ENCODE data around the gene PRPF40B.

DNA sequence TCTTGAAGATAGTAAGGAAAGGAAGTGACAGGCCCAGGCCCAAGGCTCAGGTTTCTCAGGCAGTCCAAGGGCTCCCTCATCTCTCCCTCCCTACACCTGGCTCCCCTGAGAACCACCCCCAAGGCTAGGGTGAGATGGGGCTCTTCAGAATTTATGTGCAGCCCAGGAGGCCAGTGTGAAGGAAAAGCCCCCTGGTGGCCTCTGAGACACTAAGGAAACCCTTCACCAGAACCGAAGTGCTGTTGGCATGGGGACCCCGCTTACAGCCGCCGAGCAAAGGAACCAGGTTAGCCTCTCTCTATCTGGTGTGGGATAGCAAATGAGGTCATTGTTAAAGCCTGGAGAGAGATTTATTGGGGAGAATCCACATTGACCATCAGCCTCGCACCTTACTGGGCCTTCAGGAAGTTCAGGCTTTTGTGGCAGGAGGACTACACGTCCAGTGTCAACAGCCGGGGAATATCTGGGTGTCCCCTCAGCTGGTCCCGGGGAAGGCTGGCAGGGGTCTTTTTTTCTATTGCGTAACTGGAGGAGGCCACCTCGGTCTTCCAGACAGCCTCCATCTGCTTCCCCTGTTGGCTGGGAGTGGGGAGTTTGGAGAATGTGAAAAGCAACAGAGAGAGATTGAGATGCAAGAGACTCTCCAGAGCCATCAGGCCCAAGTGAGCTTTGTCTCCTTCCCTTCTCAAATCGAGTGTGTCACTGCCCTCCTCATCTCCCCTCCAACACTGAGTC is 36.0 kb upstream of the PRPF40B start:
- TF ChIP-seq, protein P1, sequence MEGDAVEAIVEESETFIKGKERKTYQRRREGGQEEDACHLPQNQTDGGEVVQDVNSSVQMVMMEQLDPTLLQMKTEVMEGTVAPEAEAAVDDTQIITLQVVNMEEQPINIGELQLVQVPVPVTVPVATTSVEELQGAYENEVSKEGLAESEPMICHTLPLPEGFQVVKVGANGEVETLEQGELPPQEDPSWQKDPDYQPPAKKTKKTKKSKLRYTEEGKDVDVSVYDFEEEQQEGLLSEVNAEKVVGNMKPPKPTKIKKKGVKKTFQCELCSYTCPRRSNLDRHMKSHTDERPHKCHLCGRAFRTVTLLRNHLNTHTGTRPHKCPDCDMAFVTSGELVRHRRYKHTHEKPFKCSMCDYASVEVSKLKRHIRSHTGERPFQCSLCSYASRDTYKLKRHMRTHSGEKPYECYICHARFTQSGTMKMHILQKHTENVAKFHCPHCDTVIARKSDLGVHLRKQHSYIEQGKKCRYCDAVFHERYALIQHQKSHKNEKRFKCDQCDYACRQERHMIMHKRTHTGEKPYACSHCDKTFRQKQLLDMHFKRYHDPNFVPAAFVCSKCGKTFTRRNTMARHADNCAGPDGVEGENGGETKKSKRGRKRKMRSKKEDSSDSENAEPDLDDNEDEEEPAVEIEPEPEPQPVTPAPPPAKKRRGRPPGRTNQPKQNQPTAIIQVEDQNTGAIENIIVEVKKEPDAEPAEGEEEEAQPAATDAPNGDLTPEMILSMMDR (IDR thresholded peaks at IDR 0.05; ENCODE audit: low read depth, low read length, poor library complexity, severe bottlenecking) = no peak
- TF ChIP-seq EZH2phosphoT487 (IDR thresholded peaks at IDR 0.05; ENCODE audit: borderline replicate concordance, low read length) = no peak
